HepG2 (cell line): ENCODE data around the gene SNX13. TPM values are rescaled to one million over a fixed set of nuclear protein-coding genes. Genes with fewer than 3 reads are reported as not detected.

Experiments used
- ATAC-seq: fragments of 200-7000 bp; cut with Tn5 transposase; 3 replicates; pipeline ENCODE4 v1.9.1; 2020; ENCODE audit warnings: mild to moderate bottlenecking, moderate library complexity
- BruUV-seq: library from RNA; stranded (reverse); fragments of 400-500 nt; replicated peaks from 2 replicates; lab custom pipeline; 2021; lab: Mats Ljungman, UMichigan
- CTCF ChIA-PET: fragments of 300-600 bp; formaldehyde crosslinking; extraction: SDS; loops from one replicate; lab custom pipeline; 2021; ENCODE audit warnings: low total read pairs, inconsistent platforms, low intra/inter-chr PET ratio; lab: Yijun Ruan, JAX
- POLR2A ChIA-PET: fragments of 350-600 bp; sonication (Branson Sonifier 250); formaldehyde crosslinking; loops from one replicate; lab custom pipeline; 2020; ENCODE audit warnings: antibody characterized with exemption, inconsistent platforms; lab: Yijun Ruan, JAX
- DNase-seq: peaks from one replicate; pipeline ENCODE4 v3.0.0-alpha.2; 2015; ENCODE audit warnings: low spot score
- FAIRE-seq: peaks from 3 replicates; lab custom pipeline; 2011; peaks lifted over from hg19 to GRCh38; lab: Jason Lieb, UNC
- H2AFZ ChIP-seq: one replicate; pipeline ENCODE4 v1.6.1; 2011; ENCODE audit warnings: low read length, inconsistent platforms
- H3K27ac ChIP-seq: fragments of 300-600 bp; 3 replicates; pipeline ENCODE4 v1.8.0; 2011; ENCODE audit warnings: mixed run types, mild to moderate bottlenecking, mixed read lengths, low read length, inconsistent platforms; ENCODE audit not compliant: insufficient read depth; ENCODE audit errors: extremely low read length
- H3K27me3 ChIP-seq, 2 experiments: fragments of 200-600 bp in 1 of 2; 2 replicates in 1 of 2; 3 replicates in 1 of 2; pipeline versions ENCODE4 v1.6.0 to v1.8.0; 2011; ENCODE audit warnings: low read length in 2 of 2, mild to moderate bottlenecking in 2 of 2, moderate library complexity in 2 of 2, inconsistent platforms in 1 of 2; ENCODE audit not compliant: insufficient read depth in 2 of 2, control insufficient read depth in 1 of 2
- H3K36me3 ChIP-seq, 2 experiments: fragments of 200-600 bp in 1 of 2; replicated peaks in 1 of 2; 2 replicates in 1 of 2; 3 replicates in 1 of 2; pipeline versions ENCODE4 v1.5.1 to v1.8.0; 2011; ENCODE audit warnings: low read length in 2 of 2, inconsistent platforms in 1 of 2; ENCODE audit not compliant: insufficient read depth in 2 of 2, control insufficient read depth in 1 of 2
- H3K4me1 ChIP-seq: 2 replicates; pipeline ENCODE4 v1.5.1; 2012; ENCODE audit warnings: low read length, inconsistent platforms; ENCODE audit not compliant: insufficient read depth
- H3K4me2 ChIP-seq: 2 replicates; pipeline ENCODE4 v1.6.0; 2011; ENCODE audit warnings: low read depth, low read length, inconsistent platforms
- H3K4me3 ChIP-seq, 3 experiments: fragments of 200-600 bp in 1 of 3; sonication (generic), shearing (Covaris generic) in 1 of 3; replicated peaks in 1 of 3; 2 replicates each; pipeline ENCODE4 v1.5.1; 2011 to 2016; ENCODE audit warnings: low read length in 3 of 3, inconsistent platforms in 2 of 3, low read depth in 2 of 3, mild to moderate bottlenecking in 2 of 3, control low read depth in 1 of 3, mixed read lengths in 1 of 3; ENCODE audit not compliant: insufficient read depth in 1 of 3
- H3K79me2 ChIP-seq: one replicate; pipeline ENCODE4 v1.6.1; 2011; ENCODE audit warnings: low read length, inconsistent platforms; ENCODE audit not compliant: insufficient read depth
- H3K9ac ChIP-seq: 2 replicates; pipeline ENCODE4 v1.6.0; 2011; ENCODE audit warnings: mild to moderate bottlenecking, low read depth, low read length, inconsistent platforms; ENCODE audit not compliant: insufficient read depth
- H3K9me3 ChIP-seq: 2 replicates; pipeline ENCODE4 v1.5.1; 2012; ENCODE audit warnings: mild to moderate bottlenecking, low read length
- H4K20me1 ChIP-seq: 2 replicates; pipeline ENCODE4 v1.6.0; 2011; ENCODE audit warnings: inconsistent platforms, mild to moderate bottlenecking, low read length, moderate library complexity; ENCODE audit not compliant: insufficient read depth
- ATF7 ChIP-seq, 2 experiments: fragments of 450-650 bp in 1 of 2; sonication (generic) in 1 of 2; formaldehyde crosslinking in 1 of 2; IDR thresholded peaks; 2 replicates each; pipeline versions ENCODE4 v1.4.0 to v1.6.1; 2016 to 2020; ENCODE audit warnings: antibody characterized with exemption in 1 of 2, mild to moderate bottlenecking in 1 of 2, missing genetic modification reagents in 1 of 2
- BHLHE40 ChIP-seq: IDR thresholded peaks from 2 replicates; pipeline ENCODE4 v1.6.1; 2011; ENCODE audit warnings: low read length, improper control_type of control experiment
- CBFB ChIP-seq: sonication (generic); formaldehyde crosslinking; IDR thresholded peaks from 2 replicates; pipeline ENCODE4 v1.4.0; 2020; ENCODE audit warnings: missing genetic modification reagents
- DNMT1 ChIP-seq: sonication (generic); formaldehyde crosslinking; IDR thresholded peaks from 2 replicates; pipeline ENCODE4 v1.5.1; 2020; ENCODE audit warnings: mild to moderate bottlenecking, missing genetic modification reagents
- KLF13 ChIP-seq: sonication (generic); formaldehyde crosslinking; IDR thresholded peaks from 2 replicates; pipeline ENCODE4 v1.4.0; 2020; ENCODE audit warnings: mild to moderate bottlenecking, missing genetic modification reagents
- PCBP1 ChIP-seq: fragments of 200-400 bp; formaldehyde crosslinking; IDR thresholded peaks from 2 replicates; pipeline ENCODE4 v1.6.1; 2017; ENCODE audit warnings: mild to moderate bottlenecking, low read depth, low read length, borderline replicate concordance
- ZNF274 ChIP-seq: sonication (generic); formaldehyde crosslinking; IDR thresholded peaks from 2 replicates; pipeline ENCODE4 v1.5.1; 2020; ENCODE audit warnings: mild to moderate bottlenecking, missing genetic modification reagents
- ZNF383 ChIP-seq: sonication (generic); formaldehyde crosslinking; IDR thresholded peaks from 2 replicates; pipeline ENCODE4 v1.4.0; 2020; ENCODE audit warnings: missing genetic modification reagents, mild to moderate bottlenecking, borderline replicate concordance
- ZNF510 ChIP-seq: sonication (generic); formaldehyde crosslinking; IDR thresholded peaks from 2 replicates; pipeline ENCODE4 v1.4.0; 2020; ENCODE audit warnings: low read depth, mild to moderate bottlenecking, missing genetic modification reagents
- ZNF530 ChIP-seq: sonication (generic); formaldehyde crosslinking; IDR thresholded peaks from 2 replicates; pipeline ENCODE4 v1.5.0; 2020; ENCODE audit warnings: low read depth, mild to moderate bottlenecking, missing genetic modification reagents
- ZNF891 ChIP-seq: sonication (generic); formaldehyde crosslinking; IDR thresholded peaks from 2 replicates; pipeline ENCODE4 v1.5.0; 2020; ENCODE audit warnings: mild to moderate bottlenecking, missing genetic modification reagents
- WGBS: methylation state at CpG from one replicate; pipeline ENCODE4 v1.1.6; 2017; ENCODE audit warnings: low lambda C conversion rate; 5-methylcytosine and 5-hydroxymethylcytosine counted together
- in situ Hi-C: cut with HindIII; loops from 2 replicates; pipeline ENCODE4 v1.10.0; 2017; ENCODE audit warnings: low pct_unique_long_range_greater_than_20kb; ENCODE audit not compliant: extremely low pct_ligation_motif_present
- intact Hi-C: fragments of 100-400 bp; cut with micrococcal nuclease; formaldehyde crosslinking; loops from one replicate; pipeline ENCODE4 v1.10.0; 2022; ENCODE audit not compliant: unreplicated experiment
- polyA plus RNA-seq, 8 experiments: library from polyadenylated mRNA; depleted of rRNA in 3 of 8; stranded (reverse) in 7 of 8; unstranded in 1 of 8; fragments of >200 nt; fragmentation: Illumina TruSeq in 4 of 8; extraction: Trizol in 4 of 8; gene quantifications; 2 replicates each; pipeline versions ENCODE4 v1.2.1 to v1.2.3, GENCODE V29; 2011 to 2016; ENCODE audit warnings: low read depth in 4 of 8, missing spikeins in 1 of 8, mixed read lengths in 1 of 8; ENCODE audit not compliant: insufficient read depth in 1 of 8
- total RNA-seq, 5 experiments: library from RNA; depleted of rRNA; stranded (reverse); fragments of >200 nt; fragmentation: Illumina TruSeq; extraction: Trizol; gene quantifications; 2 replicates each; pipeline ENCODE4 v1.2.3, GENCODE V29; 2016; ENCODE audit warnings: low read depth in 1 of 5
- TF ChIP-seq, protein P1 (sequence below): sonication (generic); formaldehyde crosslinking; IDR thresholded peaks from 2 replicates; pipeline ENCODE4 v1.5.0; 2020; ENCODE audit warnings: missing genetic modification reagents, mild to moderate bottlenecking, borderline replicate concordance
- TF ChIP-seq, protein P2 (sequence below): IDR thresholded peaks from 2 replicates; pipeline ENCODE4 v1.6.1; 2016; ENCODE audit warnings: low read depth, borderline replicate concordance
- TF ChIP-seq, protein P3 (sequence below): sonication (generic); formaldehyde crosslinking; IDR thresholded peaks from 2 replicates; pipeline ENCODE4 v1.5.0; 2020; ENCODE audit warnings: missing genetic modification reagents, mild to moderate bottlenecking, borderline replicate concordance
- TF ChIP-seq, protein P4 (sequence below): sonication (generic); formaldehyde crosslinking; IDR thresholded peaks from 2 replicates; pipeline ENCODE4 v1.4.0; 2020; ENCODE audit warnings: missing genetic modification reagents

The SNX13 gene
- total and polyA plus RNA-seq, 2 of the 13 experiments (the other 11 are each of a cell fraction or from before 2014, with no cell fraction given): 14.3 to 32.3 TPM

DNA sequence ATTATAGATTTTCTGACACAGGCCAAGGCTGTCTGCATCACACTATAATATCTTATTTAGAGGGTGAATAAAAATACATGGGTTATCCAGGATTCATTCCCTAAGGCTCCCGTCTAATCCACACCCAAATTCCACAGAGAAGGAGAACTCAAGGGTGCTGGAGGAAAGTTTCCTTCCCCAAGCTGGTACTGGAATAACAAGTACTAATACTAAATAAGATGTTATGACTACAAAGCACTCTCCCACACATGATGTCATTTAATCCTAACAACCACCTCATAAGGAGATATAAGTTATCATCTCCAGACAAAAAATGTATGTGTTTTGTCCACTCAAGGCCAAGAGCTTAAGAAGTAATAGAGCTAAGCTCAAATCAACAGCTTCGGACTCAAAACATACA, 53.0 kb downstream of the SNX13 start:
- FAIRE-seq: no peak
- H3K79me2 ChIP-seq: no peaks in the 10 kb centered on the region
- no peak for DNase-seq
- TF ChIP-seq, protein P1, sequence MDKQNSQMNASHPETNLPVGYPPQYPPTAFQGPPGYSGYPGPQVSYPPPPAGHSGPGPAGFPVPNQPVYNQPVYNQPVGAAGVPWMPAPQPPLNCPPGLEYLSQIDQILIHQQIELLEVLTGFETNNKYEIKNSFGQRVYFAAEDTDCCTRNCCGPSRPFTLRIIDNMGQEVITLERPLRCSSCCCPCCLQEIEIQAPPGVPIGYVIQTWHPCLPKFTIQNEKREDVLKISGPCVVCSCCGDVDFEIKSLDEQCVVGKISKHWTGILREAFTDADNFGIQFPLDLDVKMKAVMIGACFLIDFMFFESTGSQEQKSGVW (CRISPR knock-in tag): no peak
- TF ChIP-seq ATF7 (IDR thresholded peaks at IDR 0.05) (0 out of 2 replicates have a peak, but pooled peaks have one; percentile 10), ATF7 (CRISPR knock-in tag; IDR thresholded peaks at IDR 0.05) (no peak), PCBP1 (no peak), BHLHE40 (no peak), ZNF383 (CRISPR knock-in tag) (no peak), ZNF274 (CRISPR knock-in tag) (no peak)
- 0 out of 2 replicates have a peak, but pooled peaks cover 2% of the 10 kb centered on the region for H4K20me1 ChIP-seq
- no peak overlapping the region for H3K9ac ChIP-seq
- H3K36me3 ChIP-seq: peaks cover 0 to 22% of the 10 kb centered on the region in 2 experiments; a peak in 3 of 5 replicates
- H3K27ac ChIP-seq: no peak overlapping the region
- in situ Hi-C loops (no loop called here), intact Hi-C loops (no loop called here)
- no peaks in the 10 kb centered on the region for H3K9me3 ChIP-seq
- CTCF ChIA-PET: no interaction called here
- WGBS: 98% methylated on average over 2 of the region's 2 CpGs
- no peak overlapping the region for H3K4me2 ChIP-seq
- ATAC-seq: no peak
- no TSS peak for BruUV-seq
- H2AFZ ChIP-seq: no peak overlapping the region
- no peaks in the 10 kb centered on the region for H3K4me1 ChIP-seq
- no peaks in the 10 kb centered on the region for H3K27me3 ChIP-seq
- no peak overlapping the region for H3K4me3 ChIP-seq
- POLR2A ChIA-PET: no interaction called here

DNA sequence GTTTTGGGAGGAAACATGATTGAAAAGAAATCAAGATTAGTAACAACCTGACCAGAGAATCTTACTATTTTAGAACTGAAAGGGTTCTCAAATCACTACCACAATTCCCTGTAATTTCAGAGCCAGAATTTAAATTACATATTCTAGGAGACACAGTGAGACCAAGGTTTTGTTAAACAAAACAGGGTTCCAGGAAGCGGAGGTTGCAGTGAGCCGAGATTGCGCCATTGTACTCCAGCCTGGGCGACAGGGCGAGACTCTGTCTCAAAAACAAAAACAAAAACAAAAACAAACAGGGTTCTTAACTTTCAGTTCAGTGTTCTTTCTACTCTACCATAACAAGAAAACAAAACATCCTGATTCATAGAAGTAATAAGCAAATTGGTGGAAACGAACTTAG, 57.6 kb downstream of the SNX13 start:
- Histone ChIP-seq H3K9me3 (no peaks in the 10 kb centered on the region), H3K27me3 (no peaks in the 10 kb centered on the region), H3K27ac (no peak overlapping the region), H3K9ac (no peak overlapping the region), H3K4me2 (no peak overlapping the region), H3K4me1 (no peaks in the 10 kb centered on the region), H2AFZ (no peak overlapping the region), H3K79me2 (no peaks in the 10 kb centered on the region), H3K4me3 (no peak overlapping the region), H3K36me3 (peaks cover 0 to 10% of the 10 kb centered on the region in 2 experiments; a peak in 4 of 5 replicates), H4K20me1 (no peaks in the 10 kb centered on the region)
- no peak for ATAC-seq
- FAIRE-seq: no peak
- intact Hi-C loops (no loop called here), in situ Hi-C loops (no loop called here)
- WGBS: 94% methylated on average over 6 of the region's 6 CpGs
- CTCF ChIA-PET: no interaction called here
- BruUV-seq: no TSS peak
- POLR2A ChIA-PET: no interaction called here
- DNase-seq: no peak
- no peak for TF ChIP-seq ZNF891
- TF ChIP-seq DNMT1 (CRISPR knock-in tag): no peak
- TF ChIP-seq CBFB (CRISPR knock-in tag): no peak
- no peak for TF ChIP-seq ZNF530 (CRISPR knock-in tag)
- TF ChIP-seq, protein P2, sequence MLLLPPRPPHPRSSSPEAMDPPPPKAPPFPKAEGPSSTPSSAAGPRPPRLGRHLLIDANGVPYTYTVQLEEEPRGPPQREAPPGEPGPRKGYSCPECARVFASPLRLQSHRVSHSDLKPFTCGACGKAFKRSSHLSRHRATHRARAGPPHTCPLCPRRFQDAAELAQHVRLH (CRISPR knock-in tag): no peak
- TF ChIP-seq, protein P3, sequence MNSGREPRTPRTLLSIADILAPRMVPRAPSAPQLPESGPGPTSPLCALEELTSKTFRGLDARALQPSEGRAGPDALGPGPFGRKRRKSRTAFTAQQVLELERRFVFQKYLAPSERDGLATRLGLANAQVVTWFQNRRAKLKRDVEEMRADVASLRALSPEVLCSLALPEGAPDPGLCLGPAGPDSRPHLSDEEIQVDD: no peak
- TF ChIP-seq ZNF510 (CRISPR knock-in tag): no peak
- no peak for TF ChIP-seq KLF13 (CRISPR knock-in tag)
- TF ChIP-seq, protein P4, sequence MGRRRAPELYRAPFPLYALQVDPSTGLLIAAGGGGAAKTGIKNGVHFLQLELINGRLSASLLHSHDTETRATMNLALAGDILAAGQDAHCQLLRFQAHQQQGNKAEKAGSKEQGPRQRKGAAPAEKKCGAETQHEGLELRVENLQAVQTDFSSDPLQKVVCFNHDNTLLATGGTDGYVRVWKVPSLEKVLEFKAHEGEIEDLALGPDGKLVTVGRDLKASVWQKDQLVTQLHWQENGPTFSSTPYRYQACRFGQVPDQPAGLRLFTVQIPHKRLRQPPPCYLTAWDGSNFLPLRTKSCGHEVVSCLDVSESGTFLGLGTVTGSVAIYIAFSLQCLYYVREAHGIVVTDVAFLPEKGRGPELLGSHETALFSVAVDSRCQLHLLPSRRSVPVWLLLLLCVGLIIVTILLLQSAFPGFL: no peak
